ENCODE data around the gene CDC73. TPM values are rescaled to one million over a fixed set of nuclear protein-coding genes. Genes with fewer than 3 reads are reported as not detected.

The CDC73 gene
- total RNA-seq, 4 donors from 2014 or later = 44.6 to 70.0 (median 50.5) TPM

DNA sequence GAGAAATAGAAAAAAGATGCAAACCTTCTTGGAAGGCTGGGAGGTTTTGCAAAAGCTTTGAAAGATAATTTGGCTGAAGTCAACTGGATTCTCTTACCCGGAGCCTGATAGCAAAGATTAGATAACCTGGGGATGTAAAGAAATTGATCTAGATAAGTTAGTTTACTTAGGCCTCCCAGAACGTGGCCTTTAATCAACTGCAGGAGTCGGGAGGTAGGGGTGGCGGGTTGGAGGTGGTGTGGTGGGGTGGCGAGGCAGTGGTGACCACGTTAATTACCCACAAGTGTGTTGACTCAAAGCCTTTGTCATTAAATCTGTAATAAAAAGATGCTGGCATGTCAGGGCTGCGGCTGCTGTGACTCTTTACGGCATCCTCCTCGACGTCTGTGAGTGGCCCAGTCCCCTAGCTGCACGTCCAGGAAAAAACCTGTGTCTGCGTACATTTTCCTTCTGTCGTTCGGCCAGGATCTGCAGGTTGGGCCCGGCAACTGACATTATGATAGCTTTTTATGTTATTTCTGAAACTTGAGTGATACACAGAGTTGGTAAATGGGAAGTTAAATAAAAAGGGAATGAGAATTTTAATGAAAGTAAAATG lies 115.6 kb downstream of the CDC73 start:
- Histone ChIP-seq H3K27me3 (no peaks in the 10 kb centered on the region), H3K27ac (no peak overlapping the region), H3K9me3 (no peaks in the 10 kb centered on the region), H3K4me1 (no peaks in the 10 kb centered on the region), H3K36me3 (peaks cover 3% of the 10 kb centered on the region in 2 donors), H3K4me3 (replicated peaks in 1 of 3) (no peak overlapping the region)
- intact Hi-C loops (cut with DNase I) = no loop called here
- no peak for DNase-seq
- 91 to 94% methylated on average over 15 of the region's 15 CpGs for WGBS, 2 donors
- no peak for TF ChIP-seq POLR2A (IDR thresholded peaks at IDR 0.05)
- TF ChIP-seq CTCF (IDR thresholded peaks at IDR 0.05) = no peak

- Histone ChIP-seq H3K4me3 (replicated peaks in 1 of 3) (no peak overlapping the region), H3K36me3 (peaks cover 0 to 3% of the 10 kb centered on the region in 2 donors), H3K9me3 (no peaks in the 10 kb centered on the region), H3K27me3 (no peaks in the 10 kb centered on the region), H3K4me1 (no peaks in the 10 kb centered on the region), H3K27ac (no peak overlapping the region)
- intact Hi-C loops (cut with DNase I) = no loop called here
- 95 to 96% methylated on average over 1 of the region's 1 CpG for WGBS, 2 donors
- no peak for DNase-seq
- TF ChIP-seq POLR2A (IDR thresholded peaks at IDR 0.05) = no peak
- no peak for TF ChIP-seq CTCF (IDR thresholded peaks at IDR 0.05)
These were observed 118.8 kb downstream of the CDC73 start for GRCh38 chr1:193240609-193241008.

DNA sequence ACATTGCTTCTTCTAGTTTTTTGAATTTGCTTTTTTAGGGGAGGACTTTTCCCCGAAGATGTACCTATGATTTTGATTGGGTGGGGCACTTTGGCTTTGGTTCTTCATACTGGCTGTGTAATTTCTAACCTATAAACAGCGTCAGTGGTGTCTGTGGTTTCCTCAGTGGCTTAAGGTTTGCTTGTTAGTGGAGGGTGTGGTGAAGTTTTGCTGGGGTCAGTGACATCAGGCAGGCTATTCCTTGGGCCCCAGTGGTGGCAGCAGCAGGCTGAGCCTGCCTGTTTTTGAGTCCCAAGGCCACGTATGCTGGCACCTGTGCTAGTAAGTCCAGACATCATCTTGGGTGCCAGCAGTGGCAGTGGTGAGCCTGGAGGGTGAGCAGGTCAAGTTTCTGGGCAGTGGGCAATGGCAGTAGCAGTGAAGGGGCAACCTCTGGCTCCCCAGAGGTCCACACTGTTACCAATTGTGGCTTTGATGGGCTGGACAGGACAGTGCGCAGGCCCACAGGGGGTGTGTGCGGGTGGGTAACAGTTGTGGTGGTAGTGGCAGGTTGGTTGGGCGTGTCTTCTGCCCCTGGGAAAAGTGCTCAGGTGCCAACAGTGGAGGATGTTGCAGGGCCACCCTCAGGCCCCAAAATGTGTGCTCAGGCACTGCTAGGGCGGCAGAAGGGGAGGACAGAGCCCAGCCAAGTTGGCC lies 119.4 kb downstream of the CDC73 start:
- intact Hi-C loops (cut with DNase I) = no loop called here
- Histone ChIP-seq H3K4me1 (no peaks in the 10 kb centered on the region), H3K4me3 (replicated peaks in 1 of 3) (no peak overlapping the region), H3K9me3 (no peaks in the 10 kb centered on the region), H3K27me3 (no peaks in the 10 kb centered on the region), H3K27ac (no peak overlapping the region), H3K36me3 (peaks cover 0 to 3% of the 10 kb centered on the region in 2 donors)
- WGBS, 2 donors = 98% methylated on average over 2 to 7 of the region's 7 CpGs
- TF ChIP-seq POLR2A (IDR thresholded peaks at IDR 0.05) = no peak
- no peak for TF ChIP-seq CTCF (IDR thresholded peaks at IDR 0.05)
- DNase-seq = no peak

- intact Hi-C loops (cut with DNase I) = no loop called here
- no peak for DNase-seq
- Histone ChIP-seq H3K4me3 (replicated peaks in 1 of 3) (no peak overlapping the region), H3K36me3 (peaks cover 0 to 3% of the 10 kb centered on the region in 2 donors), H3K27me3 (no peaks in the 10 kb centered on the region), H3K27ac (no peak overlapping the region), H3K9me3 (no peaks in the 10 kb centered on the region), H3K4me1 (no peaks in the 10 kb centered on the region)
- TF ChIP-seq CTCF (IDR thresholded peaks at IDR 0.05) (no peak), POLR2A (IDR thresholded peaks at IDR 0.05) (no peak)
- 100% methylated on average over 4 of the region's 4 CpGs for WGBS, 2 donors
These were observed 120.2 kb downstream of the CDC73 start for GRCh38 chr1:193242000-193242399.

DNA sequence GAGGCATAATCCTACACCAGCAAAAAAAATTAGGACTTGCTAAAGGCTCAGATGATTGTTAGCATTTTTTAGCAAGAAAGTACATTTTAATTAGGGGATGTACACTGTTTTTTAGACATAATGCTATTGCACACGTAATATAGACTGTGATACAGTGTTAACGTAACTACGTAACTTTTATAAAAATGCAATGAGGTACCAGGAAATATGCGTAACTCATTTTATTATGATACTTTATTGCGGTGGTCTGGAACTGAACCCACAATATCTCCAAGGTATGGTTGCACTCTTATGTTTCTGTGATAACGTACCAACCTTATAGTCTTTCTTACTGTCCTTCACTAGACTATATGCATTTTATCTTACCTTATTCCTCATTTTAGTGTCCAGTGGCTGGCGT lies 127.4 kb downstream of the CDC73 start:
- H3K36me3 ChIP-seq = peaks cover 0 to 7% of the 10 kb centered on the region in 2 donors
- H3K9me3 ChIP-seq = no peaks in the 10 kb centered on the region
- no peak overlapping the region for H3K4me3 ChIP-seq (replicated peaks in 1 of 3)
- no peak for TF ChIP-seq CTCF (IDR thresholded peaks at IDR 0.05)
- no peak for TF ChIP-seq POLR2A (IDR thresholded peaks at IDR 0.05)
- no peaks in the 10 kb centered on the region for H3K4me1 ChIP-seq
- no peak for DNase-seq
- no peaks in the 10 kb centered on the region for H3K27me3 ChIP-seq
- H3K27ac ChIP-seq = no peak overlapping the region
- 97 to 98% methylated on average over 7 of the region's 7 CpGs for WGBS, 2 donors
- intact Hi-C loops (cut with DNase I) = no loop called here
